A549 (cell line): ENCODE data around the gene PEX5. TPM values are rescaled to one million over a fixed set of nuclear protein-coding genes. Genes with fewer than 3 reads are reported as not detected.

Experiments used
- ATAC-seq, 2 experiments: fragments of 200-7000 bp in 1 of 2; fragments of >200 bp in 1 of 2; cut with Nextera tagmentation in 1 of 2; cut with Tn5 transposase in 1 of 2; 3 replicates each; pipeline versions ENCODE4 v1.8.0 to v1.9.1; 2018 to 2020; ENCODE audit warnings: mild to moderate bottlenecking in 1 of 2, moderate library complexity in 1 of 2
- CTCF ChIA-PET: fragments of 300-600 bp; sonication (Branson Sonifier 250); formaldehyde crosslinking; extraction: SDS; loops from one replicate; lab custom pipeline; 2021; ENCODE audit warnings: antibody characterized with exemption, inconsistent platforms; lab: Yijun Ruan, JAX
- POLR2A ChIA-PET: fragments of 350-600 bp; formaldehyde crosslinking; extraction: SDS; loops from one replicate; lab custom pipeline; 2021; ENCODE audit warnings: antibody characterized with exemption, inconsistent platforms; lab: Yijun Ruan, JAX
- DNase-seq, 2 experiments: peaks; one replicate each; pipeline versions ENCODE4 v3.0.0 to v3.0.0-alpha.2; 2011 to 2016; ENCODE audit warnings: low read depth in 1 of 2, low spot score in 1 of 2
- FAIRE-seq: peaks from 2 replicates; lab custom pipeline; 2011; peaks lifted over from hg19 to GRCh38; lab: Jason Lieb, UNC
- H3K27ac ChIP-seq, 2 experiments: fragments of >200 bp; sonication (Bioruptor Twin); formaldehyde crosslinking; 3 replicates each; pipeline ENCODE4 v1.5.1; 2016 to 2017
- H3K4me1 ChIP-seq: fragments of >200 bp; sonication (Bioruptor Twin); formaldehyde crosslinking; 3 replicates; pipeline ENCODE4 v1.6.1; 2016
- H3K4me2 ChIP-seq: fragments of >200 bp; sonication (Bioruptor Twin); formaldehyde crosslinking; 3 replicates; pipeline ENCODE4 v1.6.1; 2016
- H3K4me3 ChIP-seq: fragments of >200 bp; sonication (Bioruptor Twin); formaldehyde crosslinking; 3 replicates; pipeline ENCODE4 v1.5.1; 2016
- H3K9me3 ChIP-seq: fragments of >200 bp; sonication (Bioruptor Twin); formaldehyde crosslinking; 3 replicates; pipeline ENCODE4 v1.6.1; 2016
- ATOH8 ChIP-seq: fragments of 250-450 bp; sonication (Bioruptor Pico); IDR thresholded peaks from 2 replicates; pipeline ENCODE4 v1.5.0; 2020; ENCODE audit warnings: low read depth, mild to moderate bottlenecking, moderate library complexity
- BHLHE40 ChIP-seq: IDR thresholded peaks from 2 replicates; pipeline ENCODE4 v1.6.1; 2012; ENCODE audit warnings: low read depth, low read length, inconsistent platforms
- CBX2 ChIP-seq: fragments of 200-600 bp; sonication (generic); IDR thresholded peaks from 2 replicates; pipeline ENCODE4 v1.6.1; 2016; ENCODE audit warnings: low read depth, mild to moderate bottlenecking, borderline replicate concordance
- CEBPB ChIP-seq, 2 experiments: fragments of >200 bp in 1 of 2; sonication (Bioruptor Twin) in 1 of 2; formaldehyde crosslinking in 1 of 2; IDR thresholded peaks; 2 replicates each; pipeline ENCODE4 v1.6.1; 2012 to 2016
- CHD4 ChIP-seq: fragments of 200-600 bp; sonication (generic); IDR thresholded peaks from 2 replicates; pipeline ENCODE4 v1.6.1; 2016; ENCODE audit warnings: antibody characterized with exemption, mild to moderate bottlenecking, borderline replicate concordance
- HEYL ChIP-seq: fragments of 250-450 bp; sonication (Bioruptor Pico); IDR thresholded peaks from 2 replicates; pipeline ENCODE4 v1.8.0; 2021; ENCODE audit warnings: mild to moderate bottlenecking, moderate library complexity
- HMGXB4 ChIP-seq: fragments of 250-450 bp; sonication (Bioruptor Pico); IDR thresholded peaks from 2 replicates; pipeline ENCODE4 v1.5.0; 2021; ENCODE audit warnings: mild to moderate bottlenecking, moderate library complexity, borderline replicate concordance
- MAFK ChIP-seq: fragments of 450-650 bp; IDR thresholded peaks from 2 replicates; pipeline ENCODE4 v1.6.1; 2014; ENCODE audit not compliant: partially characterized antibody
- NFE2L2 ChIP-seq: fragments of 150-350 bp; conservative IDR thresholded peaks from 2 replicates; pipeline ENCODE4 v1.6.1; 2014; ENCODE audit warnings: low read length
- NPAS2 ChIP-seq: fragments of 250-450 bp; sonication (Bioruptor Pico); IDR thresholded peaks from 2 replicates; pipeline ENCODE4 v1.8.0; 2022; ENCODE audit warnings: mild to moderate bottlenecking, moderate library complexity, borderline replicate concordance
- PHF8 ChIP-seq: fragments of 200-600 bp; sonication (generic); IDR thresholded peaks from 2 replicates; pipeline ENCODE4 v1.6.1; 2016; ENCODE audit warnings: low read depth, mild to moderate bottlenecking, antibody characterized with exemption, moderate library complexity, borderline replicate concordance
- POLR2A ChIP-seq: IDR thresholded peaks from 2 replicates; pipeline ENCODE4 v1.6.1; 2012; ENCODE audit warnings: mild to moderate bottlenecking, low read length
- POLR2AphosphoS2 ChIP-seq: conservative IDR thresholded peaks from 2 replicates; pipeline ENCODE4 v1.6.1; 2012; ENCODE audit warnings: low read length, improper control_type of control experiment, inconsistent platforms
- RARB ChIP-seq: fragments of 250-450 bp; sonication (Bioruptor Pico); IDR thresholded peaks from 2 replicates; pipeline ENCODE4 v1.8.0; 2021; ENCODE audit warnings: mild to moderate bottlenecking, moderate library complexity
- RFX5 ChIP-seq: fragments of 450-650 bp; IDR thresholded peaks from 2 replicates; pipeline ENCODE4 v1.7.1; 2014; ENCODE audit warnings: antibody characterized with exemption, mild to moderate bottlenecking, moderate library complexity
- SMC3 ChIP-seq: fragments of >200 bp; sonication (Bioruptor Twin); formaldehyde crosslinking; IDR thresholded peaks from 3 replicates; pipeline ENCODE4 v1.6.1; 2018; ENCODE audit warnings: inconsistent platforms
- USF2 ChIP-seq: fragments of 450-650 bp; IDR thresholded peaks from 2 replicates; pipeline ENCODE4 v1.6.1; 2014; ENCODE audit warnings: antibody characterized with exemption
- ZNF302 ChIP-seq: fragments of 250-450 bp; sonication (Bioruptor Pico); IDR thresholded peaks from 2 replicates; pipeline ENCODE4 v1.9.0; 2021; ENCODE audit warnings: inconsistent platforms, mild to moderate bottlenecking, moderate library complexity
- ZSCAN20 ChIP-seq: fragments of 250-450 bp; sonication (Bioruptor Pico); IDR thresholded peaks from 2 replicates; pipeline ENCODE4 v1.8.0; 2022; ENCODE audit warnings: mild to moderate bottlenecking, moderate library complexity
- WGBS: methylation state at CpG from one replicate; pipeline ENCODE4 v1.1.6; 2017; ENCODE audit errors: missing lambda C conversion rate; 5-methylcytosine and 5-hydroxymethylcytosine counted together
- polyA plus RNA-seq, 4 experiments: library from polyadenylated mRNA; depleted of rRNA in 3 of 4; stranded (reverse); fragments of >200 nt; fragmentation: RNase III in 1 of 4; extraction: RNeasy Plus Mini Kit Qiagen cat#74134 plus additional on column Dnase treatment in 1 of 4; gene quantifications; 2 replicates in 3 of 4; 3 replicates in 1 of 4; pipeline ENCODE4 v1.2.3, GENCODE V29; 2011 to 2017
- TF ChIP-seq, protein P1 (sequence below): fragments of >200 bp; sonication (Bioruptor Twin); formaldehyde crosslinking; IDR thresholded peaks from 3 replicates; pipeline ENCODE4 v1.5.1; 2016

Gene PEX5
- polyA plus RNA-seq, 2 of the 4 experiments (the other 2 are of a cell fraction), result 21.5 to 31.5 TPM

GRCh38 chr12:7221486-7221885, 32.0 kb downstream of the PEX5 start:
- H3K9me3 ChIP-seq, result no peaks in the 10 kb centered on the region
- 18% methylated on average over 1 of the region's 1 CpG for WGBS
- TF ChIP-seq POLR2A, result no peak
- no peak for TF ChIP-seq PHF8
- TF ChIP-seq BHLHE40, result no peak
- no peak for TF ChIP-seq ZSCAN20 (CRISPR knock-in tag)
- no peak for TF ChIP-seq SMC3
- FAIRE-seq, result no peak
- ChIA-PET CTCF (interaction anchor here (1.1 to 4.1 kb wide), 4 partner anchors 12 to 420 kb away, joined by 3 to 50 read pairs (median 32); no protein-coding TSS in a partner anchor), POLR2A (no interaction called here)
- H3K4me3 ChIP-seq, result no peak overlapping the region
- H3K27ac ChIP-seq, result no peak overlapping the region
- no peaks in the 10 kb centered on the region for H3K4me1 ChIP-seq
- ATAC-seq, result no peak
- no peak for DNase-seq
- H3K4me2 ChIP-seq, result no peak overlapping the region

DNA sequence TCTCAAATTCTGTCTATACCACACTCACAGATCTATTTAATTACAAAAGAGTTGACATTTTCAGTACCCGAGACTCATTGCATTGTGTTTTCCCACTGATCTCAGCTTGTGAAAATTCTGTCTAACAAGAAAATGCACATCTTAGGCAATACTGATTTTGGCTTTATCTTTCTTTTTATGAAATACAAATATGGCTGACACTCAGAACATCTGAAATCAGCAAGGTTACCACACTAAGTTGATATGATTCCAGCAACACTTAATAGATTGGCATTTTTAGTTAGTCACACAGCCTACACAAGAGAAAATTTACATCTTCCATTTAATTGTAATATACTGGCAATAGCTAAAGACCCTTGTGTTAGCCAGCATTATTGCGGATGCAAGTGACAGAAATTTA, 40.3 kb downstream of the PEX5 start:
- Histone ChIP-seq H3K4me3 (no peak overlapping the region), H3K4me1 (no peaks in the 10 kb centered on the region), H3K27ac (no peak overlapping the region), H3K9me3 (no peaks in the 10 kb centered on the region), H3K4me2 (no peak overlapping the region)
- ATAC-seq (no peak), DNase-seq (no peak), FAIRE-seq (no peak)
- 49% methylated on average over 2 of the region's 2 CpGs for WGBS
- TF ChIP-seq MAFK, result no peak
- no peak for TF ChIP-seq ATOH8
- TF ChIP-seq CEBPB (IDR thresholded peaks at IDR 0.05), result no peak
- TF ChIP-seq NFE2L2, result no peak
- TF ChIP-seq POLR2AphosphoS2, result no peak
- TF ChIP-seq NPAS2 (CRISPR knock-in tag), result no peak
- no peak for TF ChIP-seq HMGXB4 (CRISPR knock-in tag)
- TF ChIP-seq USF2, result no peak
- ChIA-PET CTCF (interaction anchor here (1.5 to 1.8 kb wide), 2 partner anchors 9 to 231 kb away, joined by 4 to 6 read pairs; no protein-coding TSS in a partner anchor), POLR2A (no interaction called here)

GRCh38 chr12:7241404-7242005, 52.0 kb downstream of the PEX5 start:
- H3K4me1 ChIP-seq, result no peaks in the 10 kb centered on the region
- ATAC-seq (no peak), DNase-seq (no peak), FAIRE-seq (no peak)
- H3K9me3 ChIP-seq, result 0 out of 3 replicates have a peak, but pooled peaks cover 3% of the 10 kb centered on the region
- no peak overlapping the region for H3K27ac ChIP-seq
- CTCF ChIA-PET, result no interaction called here
- POLR2A ChIA-PET, result no interaction called here
- TF ChIP-seq CHD4 (no peak), ZNF302 (CRISPR knock-in tag) (no peak), CBX2 (no peak), RFX5 (no peak), POLR2AphosphoS2 (no peak), RARB (CRISPR knock-in tag) (no peak), HEYL (CRISPR knock-in tag) (no peak)
- TF ChIP-seq, protein P1, sequence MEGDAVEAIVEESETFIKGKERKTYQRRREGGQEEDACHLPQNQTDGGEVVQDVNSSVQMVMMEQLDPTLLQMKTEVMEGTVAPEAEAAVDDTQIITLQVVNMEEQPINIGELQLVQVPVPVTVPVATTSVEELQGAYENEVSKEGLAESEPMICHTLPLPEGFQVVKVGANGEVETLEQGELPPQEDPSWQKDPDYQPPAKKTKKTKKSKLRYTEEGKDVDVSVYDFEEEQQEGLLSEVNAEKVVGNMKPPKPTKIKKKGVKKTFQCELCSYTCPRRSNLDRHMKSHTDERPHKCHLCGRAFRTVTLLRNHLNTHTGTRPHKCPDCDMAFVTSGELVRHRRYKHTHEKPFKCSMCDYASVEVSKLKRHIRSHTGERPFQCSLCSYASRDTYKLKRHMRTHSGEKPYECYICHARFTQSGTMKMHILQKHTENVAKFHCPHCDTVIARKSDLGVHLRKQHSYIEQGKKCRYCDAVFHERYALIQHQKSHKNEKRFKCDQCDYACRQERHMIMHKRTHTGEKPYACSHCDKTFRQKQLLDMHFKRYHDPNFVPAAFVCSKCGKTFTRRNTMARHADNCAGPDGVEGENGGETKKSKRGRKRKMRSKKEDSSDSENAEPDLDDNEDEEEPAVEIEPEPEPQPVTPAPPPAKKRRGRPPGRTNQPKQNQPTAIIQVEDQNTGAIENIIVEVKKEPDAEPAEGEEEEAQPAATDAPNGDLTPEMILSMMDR, result no peak
- 81% methylated on average over 3 of the region's 3 CpGs for WGBS
- no peak overlapping the region for H3K4me3 ChIP-seq
- no peak overlapping the region for H3K4me2 ChIP-seq
